ENCODE results near the gene ID4. TPM values are rescaled to one million over a fixed set of nuclear protein-coding genes. Genes with fewer than 3 reads are reported as not detected.

ID4 gene
- total RNA-seq, 1 donor from 2014 or later: 104 TPM

GRCh38 chr6:19869464-19869863, 32.3 kb downstream of the ID4 start:
- H3K36me3 Mint-ChIP-seq (ENCODE audit: low read depth): no peaks in the 10 kb centered on the region

GRCh38 chr6:19870322-19870721, 33.2 kb downstream of the ID4 start:
- TF ChIP-seq CTCF (conservative IDR thresholded peaks at IDR 0.05): no peak
- H3K4me3 Mint-ChIP-seq: no peak overlapping the region
- H3K27me3 Mint-ChIP-seq (ENCODE audit: low read depth): no peaks in the 10 kb centered on the region
- DNase-seq (ENCODE audit: low read depth, low spot score): no peak
- H3K36me3 Mint-ChIP-seq (ENCODE audit: low read depth): no peaks in the 10 kb centered on the region
- no peaks in the 10 kb centered on the region for H3K9me3 Mint-ChIP-seq
- H3K4me1 Mint-ChIP-seq: peaks cover 15% of the 10 kb centered on the region
- no peak overlapping the region for H3K27ac Mint-ChIP-seq (ENCODE audit: unreplicated experiment)

More at GRCh38 chr6:19869464-19869863, 32.3 kb downstream of the ID4 start:
- Mint-ChIP-seq H3K4me1 (peaks cover 15% of the 10 kb centered on the region), H3K27ac (ENCODE audit: unreplicated experiment) (no peak overlapping the region), H3K9me3 (no peaks in the 10 kb centered on the region), H3K4me3 (no peak overlapping the region), H3K27me3 (ENCODE audit: low read depth) (no peaks in the 10 kb centered on the region)
- TF ChIP-seq CTCF (conservative IDR thresholded peaks at IDR 0.05): no peak
- no peak for DNase-seq (ENCODE audit: low read depth, low spot score)

GRCh38 chr6:19873031-19873430, 35.9 kb downstream of the ID4 start:
- H3K9me3 Mint-ChIP-seq: no peaks in the 10 kb centered on the region
- no peaks in the 10 kb centered on the region for H3K27me3 Mint-ChIP-seq (ENCODE audit: low read depth)
- peak; percentile 30 for TF ChIP-seq CTCF (conservative IDR thresholded peaks at IDR 0.05)
- H3K27ac Mint-ChIP-seq (ENCODE audit: unreplicated experiment): no peak overlapping the region
- no peak for DNase-seq (ENCODE audit: low read depth, low spot score)
- no peaks in the 10 kb centered on the region for H3K4me1 Mint-ChIP-seq
- H3K4me3 Mint-ChIP-seq: no peak overlapping the region
- H3K36me3 Mint-ChIP-seq (ENCODE audit: low read depth): no peaks in the 10 kb centered on the region

- Mint-ChIP-seq H3K4me3 (no peak overlapping the region), H3K27me3 (ENCODE audit: low read depth) (no peaks in the 10 kb centered on the region), H3K36me3 (ENCODE audit: low read depth) (no peaks in the 10 kb centered on the region), H3K27ac (ENCODE audit: unreplicated experiment) (no peak overlapping the region), H3K4me1 (no peaks in the 10 kb centered on the region), H3K9me3 (no peaks in the 10 kb centered on the region)
- DNase-seq (ENCODE audit: low read depth, low spot score): no peak
- TF ChIP-seq CTCF (conservative IDR thresholded peaks at IDR 0.05): no peak
Observed at GRCh38 chr6:19876672-19877071, 39.5 kb downstream of the ID4 start.

GRCh38 chr6:19879663-19880062, 42.5 kb downstream of the ID4 start:
- Mint-ChIP-seq H3K4me1 (no peaks in the 10 kb centered on the region), H3K27ac (ENCODE audit: unreplicated experiment) (no peak overlapping the region), H3K4me3 (no peak overlapping the region), H3K36me3 (ENCODE audit: low read depth) (no peaks in the 10 kb centered on the region), H3K9me3 (no peaks in the 10 kb centered on the region), H3K27me3 (ENCODE audit: low read depth) (no peaks in the 10 kb centered on the region)
- DNase-seq (ENCODE audit: low read depth, low spot score): no peak
- TF ChIP-seq CTCF (conservative IDR thresholded peaks at IDR 0.05): no peak

GRCh38 chr6:19880066-19880465, 42.9 kb downstream of the ID4 start:
- Mint-ChIP-seq H3K36me3 (ENCODE audit: low read depth) (no peaks in the 10 kb centered on the region), H3K9me3 (no peaks in the 10 kb centered on the region)

More at GRCh38 chr6:19880066-19880465, 42.9 kb downstream of the ID4 start:
- Mint-ChIP-seq H3K4me1 (no peaks in the 10 kb centered on the region), H3K27me3 (ENCODE audit: low read depth) (no peaks in the 10 kb centered on the region), H3K27ac (ENCODE audit: unreplicated experiment) (no peak overlapping the region), H3K4me3 (no peak overlapping the region)
- no peak for TF ChIP-seq CTCF (conservative IDR thresholded peaks at IDR 0.05)
- DNase-seq (ENCODE audit: low read depth, low spot score): no peak

All from neural crest cell (in vitro differentiated cells).